Measurements from ENCODE around the gene ITPKA.

- TF ChIP-seq CTCF (IDR thresholded peaks at IDR 0.05; ENCODE audit: low read length): no peak
- TF ChIP-seq EZH2 (IDR thresholded peaks at IDR 0.05; ENCODE audit: borderline replicate concordance, low read length): no peak
These were observed 5.6 kb downstream of the ITPKA start for GRCh38 chr15:41499109-41499851.

All from OCI-LY1 (cell line).